Measurements from ENCODE around the gene REV1.

GRCh38 chr2:99487906-99488305, 1.9 kb downstream of the REV1 start:
- TF ChIP-seq CTCF (IDR thresholded peaks at IDR 0.05): no peak
- no peak for TF ChIP-seq POLR2A (IDR thresholded peaks at IDR 0.05)
